ENCODE data around the gene PIP4K2A.
A peak's percentile ranks its signal among the peaks of the same experiment; 100 is the strongest.

The PIP4K2A gene

DNA sequence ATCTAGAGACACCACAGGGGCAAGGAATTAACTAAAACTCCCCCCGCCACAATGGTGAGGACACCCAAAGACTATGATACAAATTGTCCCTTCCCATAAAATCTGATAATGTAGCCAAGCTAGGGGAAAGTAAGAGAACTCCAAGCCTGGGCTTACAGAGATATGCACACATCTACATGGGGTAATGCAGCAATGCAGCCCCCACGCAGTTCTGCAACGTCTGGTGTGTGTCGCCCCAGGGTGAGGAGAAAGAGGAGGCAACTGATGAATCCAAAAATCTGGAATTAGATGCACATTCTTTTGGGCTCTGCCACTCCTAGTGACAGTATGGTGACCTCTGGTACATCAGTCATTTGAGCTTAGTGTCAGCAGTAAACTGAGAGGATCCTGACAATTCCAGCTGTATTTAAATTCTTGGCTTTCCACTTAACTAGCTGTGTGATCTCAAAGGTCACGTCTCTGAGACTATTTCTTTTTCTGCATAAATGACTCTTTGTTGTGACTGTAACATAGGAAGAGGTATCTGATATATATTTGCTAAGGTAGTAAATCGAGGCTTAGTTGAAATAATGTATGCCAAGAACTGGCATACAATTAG, 51.5 kb downstream of the PIP4K2A start:
- no peak for DNase-seq

- DNase-seq: no peak
Observed at GRCh38 chr10:22659866-22660265, 54.5 kb downstream of the PIP4K2A start.

- DNase-seq: no peak
Observed at GRCh38 chr10:22658745-22659410, 55.5 kb downstream of the PIP4K2A start.

- peak; percentile 49 for DNase-seq
Observed at GRCh38 chr10:22657566-22658225, 56.7 kb downstream of the PIP4K2A start.

DNA sequence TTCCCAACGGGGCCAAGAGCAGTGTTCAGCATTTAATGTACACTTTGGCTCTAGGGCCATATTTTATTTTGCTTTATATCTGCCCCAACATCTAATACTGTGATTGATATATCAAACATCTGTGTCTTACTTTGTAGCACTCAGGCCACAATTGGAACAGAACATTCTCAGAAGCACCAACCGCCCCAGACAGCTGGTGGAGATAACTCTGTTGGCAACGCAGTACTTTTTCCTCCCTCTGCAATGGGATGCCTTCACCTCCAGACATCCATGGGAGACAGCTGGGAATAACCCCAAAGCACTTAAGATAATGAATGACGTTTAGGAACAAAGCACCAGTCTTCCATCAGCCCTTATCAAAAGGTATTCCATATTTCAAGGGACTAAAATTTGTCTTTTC, 57.4 kb downstream of the PIP4K2A start:
- DNase-seq: no peak

DNA sequence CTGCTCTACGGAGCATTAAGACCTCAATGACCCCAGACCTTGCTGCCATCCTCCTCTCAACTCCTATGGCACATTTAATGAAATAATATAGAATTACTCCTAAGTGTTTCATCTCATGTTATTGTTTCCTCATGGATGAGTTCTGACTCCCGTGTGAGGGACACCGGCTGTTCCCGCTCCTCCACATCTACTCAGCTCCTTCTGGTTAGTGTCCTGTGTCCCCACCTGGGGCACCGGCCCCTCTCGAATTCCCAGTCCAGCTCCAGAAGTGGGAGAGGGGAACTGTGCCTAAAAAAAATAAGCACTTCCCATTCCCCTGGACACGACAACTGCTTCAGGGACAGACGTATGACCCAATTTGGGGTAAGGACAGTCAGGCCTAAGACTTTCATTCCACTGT, 58.3 kb downstream of the PIP4K2A start:
- DNase-seq: no peak

GRCh38 chr10:22655312-22655981, 58.9 kb downstream of the PIP4K2A start:
- peak; percentile 84 for DNase-seq

GRCh38 chr10:22652988-22653481, 61.3 kb downstream of the PIP4K2A start:
- peak; percentile 70 for DNase-seq

GRCh38 chr10:22651276-22651980, 63.0 kb downstream of the PIP4K2A start:
- peak; percentile 55 for DNase-seq

DNA sequence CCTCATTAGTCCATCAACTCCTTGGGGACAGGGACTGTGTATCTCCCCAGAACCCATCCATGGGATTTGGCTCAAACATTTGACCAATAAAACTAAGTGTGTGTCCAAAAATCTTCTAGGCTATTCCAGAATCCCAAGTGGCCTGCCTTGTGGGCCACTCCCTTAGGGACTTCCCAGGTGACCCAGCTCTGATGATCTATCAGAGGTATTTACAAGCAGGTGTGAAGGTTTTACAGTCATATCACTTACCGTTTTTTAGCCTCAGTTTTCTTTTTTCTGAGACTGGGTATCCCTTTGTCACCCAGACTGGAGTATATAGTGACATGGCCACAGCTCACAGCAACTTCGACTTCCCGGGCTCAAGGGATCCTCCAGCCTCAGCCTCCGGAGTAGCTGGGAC, 64.4 kb downstream of the PIP4K2A start:
- DNase-seq: peak; percentile 45

DNA sequence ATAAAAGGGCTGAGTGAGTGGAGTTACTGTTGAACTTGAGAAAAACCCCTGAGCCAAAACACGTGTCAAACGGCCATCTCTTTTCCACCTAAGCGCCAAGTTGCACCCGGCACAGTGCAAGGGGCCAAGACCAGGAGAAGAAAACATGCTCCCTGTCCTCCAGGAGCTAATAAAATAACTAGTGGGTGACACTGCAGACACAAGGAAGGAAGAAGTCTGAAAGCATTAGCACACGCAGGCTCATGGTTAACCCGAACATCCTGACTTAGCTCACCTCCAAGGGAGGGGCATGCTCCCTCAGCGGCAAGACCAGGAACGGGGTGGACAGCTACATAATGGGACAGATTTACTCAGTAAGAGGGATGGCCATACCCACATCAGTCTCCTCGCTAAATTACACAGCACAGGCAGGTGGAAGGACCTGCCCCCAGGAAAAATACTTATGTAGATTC, 65.0 kb downstream of the PIP4K2A start:
- DNase-seq: peak; percentile 66

- DNase-seq: peak; percentile 58
Observed at GRCh38 chr10:22648547-22648961, 65.8 kb downstream of the PIP4K2A start.

GRCh38 chr10:22647244-22647643, 67.1 kb downstream of the PIP4K2A start:
- DNase-seq: no peak

DNA sequence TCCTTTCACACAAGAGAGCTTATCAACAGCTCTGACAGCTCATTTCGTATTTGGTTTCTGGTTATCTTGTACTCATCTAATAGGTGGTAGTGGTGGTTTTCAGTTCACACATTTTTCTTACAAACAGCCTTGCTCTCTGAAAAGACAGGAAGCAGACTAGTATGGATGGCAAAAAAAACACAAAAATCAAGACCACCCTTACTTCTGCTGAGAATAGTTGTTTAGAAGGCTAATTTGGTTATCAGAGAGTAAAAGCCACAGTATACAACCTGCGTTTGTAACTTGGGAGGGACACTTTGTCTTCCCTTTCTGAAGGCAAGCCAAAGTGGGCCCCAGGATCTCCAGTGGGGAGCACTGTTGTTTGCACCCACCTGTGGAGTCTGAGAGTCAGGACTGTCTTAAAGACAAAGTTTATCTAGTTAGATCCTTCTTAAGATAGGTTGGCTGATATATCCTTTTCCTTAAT, 68.0 kb downstream of the PIP4K2A start:
- DNase-seq: peak; percentile 72

GRCh38 chr10:22644222-22644621, 70.2 kb downstream of the PIP4K2A start:
- no peak for DNase-seq

DNA sequence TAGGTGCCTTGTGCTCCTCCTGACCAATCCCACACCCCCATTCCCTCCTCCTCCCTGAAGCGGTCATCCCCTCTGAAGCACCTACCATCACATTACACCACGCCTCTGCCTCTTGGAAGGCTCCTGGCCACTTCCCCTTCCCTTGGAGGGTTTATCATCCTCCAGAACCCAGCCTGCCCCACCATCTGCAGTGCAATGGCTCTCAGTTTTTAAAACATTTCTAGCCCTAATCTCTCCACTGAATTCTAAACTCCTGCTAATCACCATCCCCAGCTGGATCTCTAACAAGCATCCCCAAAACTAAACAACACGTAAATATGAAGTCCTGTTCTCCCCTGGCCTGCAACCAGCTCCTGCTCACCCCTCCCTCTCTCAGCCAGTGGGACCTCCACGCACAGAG, 70.6 kb downstream of the PIP4K2A start:
- DNase-seq: no peak

DNA sequence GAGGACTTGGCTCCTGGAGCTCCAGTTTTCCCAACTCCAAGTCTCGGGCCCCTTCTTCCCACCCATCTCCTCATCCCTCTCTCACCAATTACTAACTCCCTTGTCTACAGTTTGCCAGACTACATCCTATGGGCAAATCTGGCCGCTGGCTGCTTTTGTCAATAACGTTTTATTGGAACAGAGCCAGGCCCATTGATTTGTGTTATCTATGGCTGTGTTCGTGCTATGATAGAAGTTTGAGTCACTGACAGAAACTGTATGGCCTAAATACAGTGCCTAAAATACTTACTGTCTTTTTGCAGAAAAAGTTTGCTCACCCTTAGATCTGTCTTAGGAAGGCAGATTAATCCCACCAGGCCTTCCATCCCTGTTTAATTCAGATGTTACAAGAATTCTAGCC, 71.3 kb downstream of the PIP4K2A start:
- DNase-seq: no peak

GRCh38 chr10:22641743-22642142, 72.6 kb downstream of the PIP4K2A start:
- no peak for DNase-seq

DNA sequence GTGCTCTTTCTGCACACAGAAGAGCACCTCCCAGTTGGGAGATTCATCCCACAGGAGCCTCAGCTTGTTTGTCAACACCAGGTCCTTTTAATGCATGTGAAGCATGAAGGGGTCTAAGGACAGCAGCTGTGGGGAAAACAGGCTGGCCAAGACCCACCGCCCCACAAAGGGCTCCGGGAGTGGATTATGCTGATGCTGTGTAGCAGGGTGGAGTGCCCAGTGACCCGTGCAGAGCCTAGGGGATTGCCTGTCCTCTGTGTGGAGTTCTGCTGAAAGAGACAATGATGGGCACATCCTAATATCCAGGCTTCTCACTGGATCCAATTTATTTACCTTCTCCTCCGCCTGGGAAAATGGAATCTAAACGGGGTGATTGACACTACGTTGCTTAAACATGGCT, 74.0 kb downstream of the PIP4K2A start:
- no peak for DNase-seq

GRCh38 chr10:22638863-22639262, 75.5 kb downstream of the PIP4K2A start:
- DNase-seq: no peak

GRCh38 chr10:22637491-22637890, 76.9 kb downstream of the PIP4K2A start:
- no peak for DNase-seq

- DNase-seq: no peak
Observed at GRCh38 chr10:22635650-22636049, 78.7 kb downstream of the PIP4K2A start.

Measured in activated CD4-positive, alpha-beta T cell treated with anti-CD3 and anti-CD28 coated beads, Interleukin-2, Interleukin-6, amounts not matched to agents 100 ng/mL and 50 ng/mL, durations not matched to agents 16 hours and 8 hours (primary cell).